GM12891 (cell line): ENCODE results near the gene TIGIT.

Experiments
- DNase-seq: peaks from one replicate; pipeline ENCODE4 v3.0.0; 2011; ENCODE audit warnings: low spot score; ENCODE audit not compliant: insufficient read length
- FAIRE-seq: peaks from 2 replicates; lab custom pipeline; 2011; peaks lifted over from hg19 to GRCh38; lab: Jason Lieb, UNC
- PAX5 ChIP-seq: IDR thresholded peaks from 2 replicates; pipeline ENCODE4 v1.6.1; 2011; ENCODE audit warnings: low read length, moderate library complexity, mild to moderate bottlenecking; ENCODE audit not compliant: insufficient read depth, severe bottlenecking
- POLR2A ChIP-seq: IDR thresholded peaks from 2 replicates; pipeline ENCODE4 v1.6.1; 2011; ENCODE audit warnings: low read depth, low read length, control low read depth
- POLR2AphosphoS5 ChIP-seq: IDR thresholded peaks from 2 replicates; pipeline ENCODE4 v1.6.1; 2011; ENCODE audit warnings: low read depth, low read length, control low read depth
- POU2F2 ChIP-seq: IDR thresholded peaks from 2 replicates; pipeline ENCODE4 v1.6.1; 2011; ENCODE audit warnings: low read depth, mild to moderate bottlenecking, control low read depth, low read length, moderate library complexity
- SPI1 ChIP-seq: IDR thresholded peaks from 2 replicates; pipeline ENCODE4 v1.6.1; 2011; ENCODE audit warnings: low read depth, low read length, control low read depth
- TAF1 ChIP-seq: IDR thresholded peaks from 2 replicates; pipeline ENCODE4 v1.6.1; 2011; ENCODE audit warnings: low read depth, low read length, control low read depth

TIGIT gene

DNA sequence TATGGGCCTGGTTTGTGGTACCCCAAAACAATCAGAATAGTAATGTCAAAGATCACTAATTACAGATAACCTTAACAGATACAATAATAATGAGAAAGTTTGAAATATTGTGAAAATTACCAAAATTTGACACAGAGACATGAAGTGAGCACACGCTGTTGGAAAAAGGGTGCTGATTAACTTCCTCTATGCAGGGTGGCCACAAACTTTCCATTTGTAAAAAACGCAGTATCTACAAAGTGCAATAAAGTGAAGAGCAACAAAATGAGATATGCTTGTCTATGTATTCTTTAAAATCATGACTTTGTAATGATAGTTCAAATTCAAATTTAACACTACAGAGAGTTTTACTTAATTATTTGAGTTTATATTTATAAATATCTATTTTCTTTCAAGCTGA is 7.6 kb upstream of the TIGIT start:
- no peak for TF ChIP-seq POU2F2
- TF ChIP-seq PAX5, result no peak
- no peak for TF ChIP-seq POLR2AphosphoS5
- no peak for TF ChIP-seq TAF1
- TF ChIP-seq POLR2A, result no peak
- no peak for TF ChIP-seq SPI1
- FAIRE-seq, result no peak
- DNase-seq, result no peak

DNA sequence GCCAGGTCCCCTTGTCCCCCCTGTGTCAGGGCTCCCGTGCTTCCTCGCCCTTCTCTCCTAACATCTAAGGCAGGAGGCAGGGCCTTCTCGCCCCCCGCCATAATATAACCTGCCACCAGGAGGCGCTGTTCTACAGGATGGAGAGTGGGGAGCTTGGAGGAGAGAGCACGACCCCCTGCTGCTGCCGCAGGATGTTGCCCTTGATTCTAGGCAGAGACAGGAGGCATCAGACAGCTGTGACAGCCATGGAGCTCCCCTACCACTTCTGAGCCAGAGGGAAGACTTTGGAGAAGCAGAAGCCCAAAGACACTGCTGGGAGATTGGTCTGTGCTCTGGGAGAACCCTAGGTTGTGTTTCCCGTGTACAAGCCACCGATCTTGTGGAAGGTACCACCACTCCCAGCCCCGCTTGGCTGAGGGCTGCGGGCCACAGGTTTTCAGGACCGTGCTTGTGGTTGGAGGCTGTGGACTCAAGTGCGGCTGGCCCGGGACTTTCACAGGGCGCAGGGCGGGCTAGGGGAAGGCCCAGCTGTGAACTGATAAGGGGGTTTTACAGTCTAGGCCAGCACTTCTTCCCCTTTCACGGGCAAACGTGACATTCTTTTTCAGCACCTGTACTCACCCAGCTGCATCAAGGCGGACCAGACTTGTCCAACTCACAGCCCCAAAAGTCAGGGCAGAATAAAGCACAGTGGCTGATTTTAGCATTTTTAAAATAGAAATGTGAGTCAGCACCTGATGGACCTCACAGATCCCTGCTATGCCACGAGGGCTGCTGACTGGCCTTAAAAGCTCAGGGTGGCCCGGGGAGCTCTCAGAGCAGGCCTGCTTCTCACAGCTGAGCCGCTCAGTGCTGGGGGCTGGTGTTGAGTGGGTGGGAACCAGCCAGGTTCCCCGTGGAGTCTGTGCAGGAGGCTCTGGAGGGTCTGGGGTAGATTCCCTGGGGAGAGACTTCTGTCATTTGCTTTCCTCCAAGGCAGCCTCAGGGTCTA is 2.6 kb upstream of the TIGIT start:
- TF ChIP-seq SPI1 (peak; percentile 58; the same call in 1 of the 2 replicates), POLR2AphosphoS5 (no peak), TAF1 (no peak), POLR2A (no peak), PAX5 (peak; percentile 62)
- DNase-seq (peak; percentile 63), FAIRE-seq (peak; percentile 90)

DNA sequence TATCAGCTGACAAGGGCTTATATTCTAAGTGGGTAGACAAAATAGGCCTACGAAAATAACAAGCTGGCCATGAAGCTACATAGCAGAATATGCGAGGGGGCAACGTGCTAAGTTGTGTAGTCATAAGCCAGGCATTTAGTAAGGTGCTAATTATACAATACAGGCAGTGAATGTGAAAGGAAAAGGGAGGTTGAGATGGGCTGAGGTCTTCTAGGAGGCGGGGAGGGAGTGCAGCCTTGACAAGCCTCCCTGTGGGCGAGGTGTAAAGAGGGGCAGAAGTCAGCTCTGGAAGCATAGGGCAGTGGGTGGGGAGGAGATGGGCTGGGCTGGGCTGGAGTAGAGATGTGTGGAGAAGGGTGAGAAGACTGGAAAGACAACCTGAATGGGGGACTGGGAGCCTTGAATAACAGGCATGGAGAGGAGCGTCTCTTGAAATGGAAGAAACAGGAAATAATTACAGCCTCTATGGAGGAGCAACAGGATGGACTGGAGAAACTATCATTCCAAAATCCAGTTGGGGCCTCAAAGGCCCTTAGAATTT is 1.2 kb downstream of the TIGIT start:
- FAIRE-seq, result peak; percentile 43
- DNase-seq, result no peak
- TF ChIP-seq TAF1 (no peak), PAX5 (no peak), SPI1 (no peak), POLR2AphosphoS5 (no peak), POLR2A (no peak), POU2F2 (no peak)

- TF ChIP-seq POU2F2 (no peak), POLR2AphosphoS5 (no peak), SPI1 (no peak), POLR2A (no peak), TAF1 (no peak), PAX5 (no peak)
- FAIRE-seq (no peak), DNase-seq (no peak)
Observed at GRCh38 chr3:114295946-114296345, 2.1 kb downstream of the TIGIT start.

DNA sequence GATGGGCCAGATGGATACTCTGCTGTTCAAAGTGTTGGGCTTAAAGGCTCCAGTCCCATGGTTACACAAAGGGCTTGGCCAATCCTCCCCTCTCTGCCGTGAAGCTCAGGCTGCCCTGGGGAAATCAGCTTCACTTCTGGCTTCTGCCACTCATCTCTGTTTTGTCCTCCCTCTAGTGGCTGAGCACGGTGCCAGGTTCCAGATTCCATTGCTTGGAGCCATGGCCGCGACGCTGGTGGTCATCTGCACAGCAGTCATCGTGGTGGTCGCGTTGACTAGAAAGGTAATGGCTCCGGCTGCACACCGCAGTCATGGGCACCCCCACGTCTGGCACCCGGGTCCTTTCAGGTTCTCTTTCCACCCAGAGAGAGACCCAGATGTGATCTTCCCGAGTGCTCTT is 5.6 kb downstream of the TIGIT start:
- DNase-seq (no peak), FAIRE-seq (peak; percentile 40)
- TF ChIP-seq TAF1, result no peak
- no peak for TF ChIP-seq POU2F2
- no peak for TF ChIP-seq SPI1
- no peak for TF ChIP-seq POLR2A
- no peak for TF ChIP-seq PAX5
- no peak for TF ChIP-seq POLR2AphosphoS5

GRCh38 chr3:114299941-114300624 is 6.3 kb downstream of the TIGIT start:
- FAIRE-seq (peak; percentile 57), DNase-seq (no peak)
- no peak for TF ChIP-seq POLR2A
- TF ChIP-seq POLR2AphosphoS5, result no peak
- peak; percentile 71 for TF ChIP-seq SPI1

DNA sequence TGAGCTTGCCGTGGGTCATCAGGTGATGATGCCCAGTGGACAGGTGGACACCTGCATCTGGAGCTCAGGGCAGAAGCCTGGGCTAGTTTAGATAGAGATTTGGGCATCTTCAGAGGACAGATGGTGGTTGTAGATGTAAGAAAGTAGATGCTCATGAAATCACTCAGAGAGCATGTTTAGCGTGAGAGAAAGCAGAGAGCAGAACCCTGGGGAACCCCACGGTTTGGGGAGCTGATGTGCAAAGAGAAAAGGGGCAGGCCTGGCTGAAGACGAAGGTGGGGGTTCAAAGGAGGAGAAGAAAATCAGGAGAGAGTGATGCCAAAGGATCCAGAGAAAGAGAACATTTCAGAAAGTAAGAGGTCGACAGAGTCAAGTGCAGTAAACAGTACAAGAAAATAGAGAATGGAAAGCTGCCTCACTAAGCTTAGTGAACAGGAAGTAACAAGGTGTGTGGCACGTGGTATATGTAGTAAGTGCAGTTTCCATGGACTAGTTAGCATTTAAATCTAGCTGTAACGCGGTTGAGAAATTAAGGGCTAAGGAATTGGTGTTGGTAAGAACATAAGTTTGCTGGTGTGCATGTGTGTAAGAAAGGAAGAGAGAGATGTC is 13.5 kb downstream of the TIGIT start:
- FAIRE-seq (peak; percentile 90), DNase-seq (no peak)
- peak; percentile 82 for TF ChIP-seq PAX5
- TF ChIP-seq POLR2A, result no peak
- 0 out of 2 replicates have a peak, but pooled peaks have one; percentile 40 for TF ChIP-seq POLR2AphosphoS5

- no peak for TF ChIP-seq PAX5
- TF ChIP-seq TAF1, result no peak
- TF ChIP-seq POLR2AphosphoS5, result no peak
- no peak for TF ChIP-seq POLR2A
- no peak for TF ChIP-seq SPI1
- no peak for TF ChIP-seq POU2F2
- FAIRE-seq (no peak), DNase-seq (no peak)
Observed at GRCh38 chr3:114307832-114308231, 14.0 kb downstream of the TIGIT start.

DNA sequence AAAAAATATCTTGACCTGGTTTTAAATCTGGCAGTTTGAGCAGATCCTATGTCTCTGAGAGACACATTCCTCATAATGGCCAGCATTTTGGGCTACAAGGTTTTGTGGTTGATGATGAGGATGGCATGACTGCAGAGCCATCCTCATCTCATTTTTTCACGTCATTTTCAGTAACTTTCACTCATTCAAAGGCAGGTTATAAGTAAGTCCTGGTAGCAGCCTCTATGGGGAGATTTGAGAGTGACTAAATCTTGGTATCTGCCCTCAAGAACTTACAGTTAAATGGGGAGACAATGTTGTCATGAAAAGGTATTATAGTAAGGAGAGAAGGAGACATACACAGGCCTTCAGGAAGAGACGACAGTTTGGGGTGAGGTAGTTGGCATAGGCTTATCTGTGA is 14.5 kb downstream of the TIGIT start:
- no peak for TF ChIP-seq TAF1
- TF ChIP-seq POLR2A, result no peak
- TF ChIP-seq PAX5, result no peak
- TF ChIP-seq POU2F2, result no peak
- TF ChIP-seq POLR2AphosphoS5, result no peak
- no peak for TF ChIP-seq SPI1
- FAIRE-seq (no peak), DNase-seq (no peak)
